Colonic mucosa (tissue), 4 donors: Measurements from ENCODE around the gene CNNM1. TPM values are rescaled to one million over a fixed set of nuclear protein-coding genes. Genes with fewer than 3 reads are reported as not detected.

Experiments
- DNase-seq: peaks from one replicate; pipeline ENCODE4 v3.0.0-alpha.2; 2020
- H3K27ac ChIP-seq: fragments of 200-600 bp; one replicate; pipeline ENCODE4 v1.8.0; 2021
- H3K27me3 ChIP-seq: fragments of 200-600 bp; one replicate; pipeline ENCODE4 v1.8.0; 2021
- H3K36me3 ChIP-seq: fragments of 200-600 bp; one replicate; pipeline ENCODE4 v1.8.0; 2021
- H3K4me1 ChIP-seq: fragments of 200-600 bp; one replicate; pipeline ENCODE4 v1.8.0; 2021; ENCODE audit warnings: mild to moderate bottlenecking
- H3K4me3 ChIP-seq: fragments of 200-600 bp; one replicate; pipeline ENCODE4 v1.8.0; 2021
- H3K9ac ChIP-seq, 2 donors: one replicate each; pipeline ENCODE4 v1.7.0; 2013; ENCODE audit warnings: control low read depth in 2 of 2, low read depth in 2 of 2, low read length in 2 of 2
- H3K9me3 ChIP-seq: fragments of 200-600 bp; one replicate; pipeline ENCODE4 v1.8.0; 2021
- CTCF ChIP-seq: fragments of 200-600 bp; IDR thresholded peaks from one replicate; pipeline ENCODE4 v1.8.0; 2022; ENCODE audit warnings: antibody characterized with exemption, mild to moderate bottlenecking
- intact Hi-C: fragments of 100-400 bp; cut with DNase I; formaldehyde crosslinking; loops from one replicate; pipeline ENCODE4 v1.14.1; 2022
- total RNA-seq, 2 donors: library from RNA; stranded (reverse); fragmentation: NEBNext Ultra II Directional in 1 of 2; extraction: Animal tissue kit (Norgen Biotek cat#: 25700) in 1 of 2; gene quantifications; one replicate each; pipeline ENCODE4 v1.2.1, GENCODE V29; 2021
- donor health status: healthy.
- donor health status: DM: no; HTN: no; CAD: no.
- donor health status: DM: no; HTN: no; CAD: no.

Gene CNNM1
- total RNA-seq, 2 donors from 2014 or later = 0.27 to 0.35 TPM

- TF ChIP-seq CTCF = no peak
- Histone ChIP-seq H3K27me3 (no peaks in the 10 kb centered on the region), H3K9me3 (no peaks in the 10 kb centered on the region), H3K9ac (no peak overlapping the region), H3K27ac (no peak overlapping the region), H3K36me3 (no peaks in the 10 kb centered on the region), H3K4me1 (no peaks in the 10 kb centered on the region), H3K4me3 (no peak overlapping the region)
- DNase-seq = no peak
- intact Hi-C loops = no loop called here
These were observed 13.3 kb upstream of the CNNM1 start for GRCh38 chr10:99315853-99316252.

DNA sequence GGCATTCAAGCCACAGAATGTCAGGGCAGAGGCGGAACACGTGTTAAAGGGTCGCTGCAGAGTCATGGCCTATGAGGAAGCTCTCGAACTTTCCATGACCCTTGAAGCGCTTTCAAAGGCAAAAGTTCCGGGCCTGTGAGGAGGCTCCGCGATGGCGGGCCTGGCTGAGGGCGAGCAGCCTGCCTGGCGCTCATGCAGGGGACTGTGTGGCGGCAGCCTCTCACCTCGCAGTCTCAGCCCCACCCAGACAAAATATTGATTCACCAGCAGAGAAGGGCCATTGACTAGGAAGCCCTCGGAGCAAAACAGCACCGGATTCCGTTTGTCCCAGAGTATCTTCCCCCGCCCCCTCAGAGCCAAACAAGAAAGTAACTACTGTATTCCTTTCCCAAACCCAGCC lies 12.8 kb upstream of the CNNM1 start:
- H3K4me1 ChIP-seq = no peaks in the 10 kb centered on the region
- H3K36me3 ChIP-seq = no peaks in the 10 kb centered on the region
- no peaks in the 10 kb centered on the region for H3K27me3 ChIP-seq
- H3K27ac ChIP-seq = no peak overlapping the region
- no peak for DNase-seq
- H3K9me3 ChIP-seq = no peaks in the 10 kb centered on the region
- TF ChIP-seq CTCF = no peak
- no peak overlapping the region for H3K9ac ChIP-seq
- intact Hi-C loops = no loop called here
- H3K4me3 ChIP-seq = no peak overlapping the region

- Histone ChIP-seq H3K36me3 (no peaks in the 10 kb centered on the region), H3K4me1 (no peaks in the 10 kb centered on the region), H3K4me3 (no peak overlapping the region), H3K27me3 (no peaks in the 10 kb centered on the region), H3K27ac (no peak overlapping the region), H3K9ac (no peak overlapping the region), H3K9me3 (no peaks in the 10 kb centered on the region)
- DNase-seq = no peak
- intact Hi-C loops = no loop called here
- TF ChIP-seq CTCF = no peak
These were observed 11.1 kb upstream of the CNNM1 start for GRCh38 chr10:99318048-99318447.

DNA sequence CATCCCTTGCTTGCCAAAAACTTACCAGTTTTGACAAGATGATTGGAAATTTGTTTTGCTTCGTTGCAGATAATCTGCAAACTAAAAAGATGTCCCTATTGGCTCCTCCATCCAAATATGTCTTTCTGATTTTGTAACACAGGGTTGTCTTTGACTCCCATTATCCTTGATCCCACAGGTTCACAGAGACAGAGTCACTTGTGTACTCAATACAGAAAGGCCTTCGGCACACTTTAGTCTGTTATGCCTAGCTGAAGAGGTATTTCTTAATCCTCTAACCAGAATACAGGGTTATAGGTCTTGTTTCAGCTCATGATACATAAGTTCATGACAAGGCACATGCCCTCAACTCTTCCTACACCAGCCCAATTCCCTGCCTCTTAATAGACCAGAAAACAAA lies 10.7 kb upstream of the CNNM1 start:
- TF ChIP-seq CTCF = no peak
- intact Hi-C loops = no loop called here

DNA sequence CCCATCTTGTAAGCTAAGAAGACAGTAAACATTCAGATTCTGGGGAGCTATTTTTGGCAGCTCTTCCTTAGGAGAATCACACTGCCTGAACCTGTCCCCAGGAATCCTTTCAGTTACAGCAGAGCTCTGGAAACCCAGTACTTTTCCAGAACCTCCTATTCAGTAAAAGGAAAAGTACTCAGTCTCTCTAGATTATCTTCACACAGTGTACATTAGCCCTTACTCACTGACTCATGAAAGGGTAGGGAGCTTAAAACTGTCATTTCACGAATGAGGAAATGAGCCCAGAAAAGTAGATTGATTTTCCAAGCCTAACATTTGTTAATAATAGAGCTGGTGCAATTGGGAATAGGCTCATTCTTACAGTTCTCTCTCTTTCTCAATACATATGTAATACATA lies 3.9 kb upstream of the CNNM1 start:
- H3K9ac ChIP-seq = no peak overlapping the region
- DNase-seq = no peak
- no peak for TF ChIP-seq CTCF
- no peak overlapping the region for H3K4me3 ChIP-seq
- peaks cover 20% of the 10 kb centered on the region for H3K27me3 ChIP-seq
- H3K36me3 ChIP-seq = no peaks in the 10 kb centered on the region
- no peaks in the 10 kb centered on the region for H3K9me3 ChIP-seq
- no peak overlapping the region for H3K27ac ChIP-seq
- H3K4me1 ChIP-seq = peaks cover 3% of the 10 kb centered on the region
- intact Hi-C loops = no loop called here

More for the DNA sequence above, 10.7 kb upstream of the CNNM1 start:
- Histone ChIP-seq H3K27me3 (no peaks in the 10 kb centered on the region), H3K27ac (no peak overlapping the region), H3K36me3 (no peaks in the 10 kb centered on the region), H3K9me3 (no peaks in the 10 kb centered on the region), H3K9ac (no peak overlapping the region), H3K4me1 (no peaks in the 10 kb centered on the region), H3K4me3 (no peak overlapping the region)
- no peak for DNase-seq

GRCh38 chr10:99326871-99327270 lies 2.3 kb upstream of the CNNM1 start:
- Histone ChIP-seq H3K4me1 (peaks cover 3% of the 10 kb centered on the region), H3K27ac (no peak overlapping the region), H3K9me3 (no peaks in the 10 kb centered on the region), H3K36me3 (no peaks in the 10 kb centered on the region), H3K9ac (no peak overlapping the region), H3K27me3 (peaks cover 27% of the 10 kb centered on the region), H3K4me3 (no peak overlapping the region)
- intact Hi-C loops = no loop called here
- DNase-seq = no peak
- TF ChIP-seq CTCF = no peak
